Measurements from ENCODE around the gene MAST4.

DNA sequence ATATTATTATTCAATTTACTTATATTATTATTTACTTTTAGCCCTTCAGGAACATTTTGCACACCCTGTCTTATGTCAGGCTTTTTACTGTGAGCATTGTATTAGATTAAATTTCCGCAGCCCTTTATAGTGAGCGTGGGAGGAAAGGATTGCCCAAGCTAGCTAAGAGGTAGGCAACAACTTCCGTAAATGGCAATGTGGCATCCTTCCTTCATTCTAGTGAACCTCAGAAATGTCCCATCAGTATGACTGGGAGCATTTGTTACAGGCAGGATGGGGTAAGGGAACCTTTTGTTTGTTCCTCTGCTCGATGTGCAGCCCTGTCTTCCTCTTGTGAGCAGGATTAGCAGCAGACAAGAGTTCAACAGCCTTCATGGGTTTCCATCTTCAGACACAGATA is 606.6 kb downstream of the MAST4 start:
- TF ChIP-seq, protein P1, sequence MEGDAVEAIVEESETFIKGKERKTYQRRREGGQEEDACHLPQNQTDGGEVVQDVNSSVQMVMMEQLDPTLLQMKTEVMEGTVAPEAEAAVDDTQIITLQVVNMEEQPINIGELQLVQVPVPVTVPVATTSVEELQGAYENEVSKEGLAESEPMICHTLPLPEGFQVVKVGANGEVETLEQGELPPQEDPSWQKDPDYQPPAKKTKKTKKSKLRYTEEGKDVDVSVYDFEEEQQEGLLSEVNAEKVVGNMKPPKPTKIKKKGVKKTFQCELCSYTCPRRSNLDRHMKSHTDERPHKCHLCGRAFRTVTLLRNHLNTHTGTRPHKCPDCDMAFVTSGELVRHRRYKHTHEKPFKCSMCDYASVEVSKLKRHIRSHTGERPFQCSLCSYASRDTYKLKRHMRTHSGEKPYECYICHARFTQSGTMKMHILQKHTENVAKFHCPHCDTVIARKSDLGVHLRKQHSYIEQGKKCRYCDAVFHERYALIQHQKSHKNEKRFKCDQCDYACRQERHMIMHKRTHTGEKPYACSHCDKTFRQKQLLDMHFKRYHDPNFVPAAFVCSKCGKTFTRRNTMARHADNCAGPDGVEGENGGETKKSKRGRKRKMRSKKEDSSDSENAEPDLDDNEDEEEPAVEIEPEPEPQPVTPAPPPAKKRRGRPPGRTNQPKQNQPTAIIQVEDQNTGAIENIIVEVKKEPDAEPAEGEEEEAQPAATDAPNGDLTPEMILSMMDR (IDR thresholded peaks at IDR 0.05), result no peak
- no peak for TF ChIP-seq POLR2A (IDR thresholded peaks at IDR 0.05)

All from esophagus squamous epithelium (tissue), 4 donors.